Liver (tissue), 9 donors: ENCODE measurements around the gene APOA1. TPM values are rescaled to one million over a fixed set of nuclear protein-coding genes. Genes with fewer than 3 reads are reported as not detected.
A peak's percentile ranks its signal among the peaks of the same experiment; 100 is the strongest.

Experiments used
- DNase-seq: peaks from one replicate; pipeline ENCODE4 v3.0.0-alpha.2; 2017; ENCODE audit warnings: low spot score
- H3K27ac ChIP-seq, 2 donors: one replicate each; pipeline ENCODE4 v1.7.0; 2013; ENCODE audit warnings: inconsistent platforms in 2 of 2, low read length in 2 of 2, control low read depth in 1 of 2, low read depth in 1 of 2, mild to moderate bottlenecking in 1 of 2
- H3K27me3 ChIP-seq, 4 donors: one replicate each; pipeline versions ENCODE4 v1.6.1 to v1.7.0; 2013; ENCODE audit warnings: low read length in 3 of 4, inconsistent platforms in 1 of 4, mild to moderate bottlenecking in 1 of 4, moderate library complexity in 1 of 4; ENCODE audit not compliant: control insufficient read depth in 4 of 4, insufficient read depth in 4 of 4
- H3K36me3 ChIP-seq, 4 donors: one replicate each; pipeline versions ENCODE4 v1.6.1 to v1.7.0; 2013; ENCODE audit warnings: low read length in 3 of 4, mild to moderate bottlenecking in 3 of 4, low read depth in 1 of 4, moderate library complexity in 1 of 4; ENCODE audit not compliant: control insufficient read depth in 4 of 4, insufficient read depth in 3 of 4
- H3K4me1 ChIP-seq, 4 donors: one replicate each; pipeline versions ENCODE4 v1.6.1 to v1.7.0; 2013; ENCODE audit warnings: low read length in 3 of 4, mild to moderate bottlenecking in 3 of 4, moderate library complexity in 1 of 4; ENCODE audit not compliant: control insufficient read depth in 4 of 4, insufficient read depth in 4 of 4
- H3K4me3 ChIP-seq, 3 donors: one replicate each; pipeline versions ENCODE4 v1.6.1 to v1.7.0; 2013; ENCODE audit warnings: low read length in 3 of 3, control low read depth in 1 of 3, low read depth in 1 of 3, mild to moderate bottlenecking in 1 of 3
- H3K9ac ChIP-seq, 2 donors: one replicate each; pipeline ENCODE4 v1.7.0; 2013; ENCODE audit warnings: low read length in 2 of 2, mild to moderate bottlenecking in 2 of 2, moderate library complexity in 2 of 2, control low read depth in 1 of 2, low read depth in 1 of 2
- H3K9me3 ChIP-seq, 4 donors: one replicate each; pipeline versions ENCODE4 v1.6.1 to v1.7.0; 2013; ENCODE audit warnings: low read length in 3 of 4; ENCODE audit not compliant: control insufficient read depth in 4 of 4
- ATF3 ChIP-seq: IDR thresholded peaks from 2 replicates; pipeline ENCODE4 v1.6.1; 2016; ENCODE audit warnings: antibody characterized with exemption
- CTCF ChIP-seq: fragments of 150-350 bp; IDR thresholded peaks from 2 replicates; pipeline ENCODE4 v1.5.1; 2017; ENCODE audit warnings: improper control_type of control experiment, low read depth, low read length; ENCODE audit not compliant: missing input control
- EGR1 ChIP-seq, 2 donors: IDR thresholded peaks; 2 replicates each; pipeline ENCODE4 v1.6.1; 2016 to 2018; ENCODE audit warnings: antibody characterized with exemption in 2 of 2, low read depth in 2 of 2
- FOXA1 ChIP-seq: IDR thresholded peaks from 2 replicates; pipeline ENCODE4 v1.6.1; 2016; ENCODE audit warnings: antibody characterized with exemption
- FOXA2 ChIP-seq: IDR thresholded peaks from 2 replicates; pipeline ENCODE4 v1.6.1; 2016; ENCODE audit warnings: antibody characterized with exemption
- GABPA ChIP-seq, 2 donors: IDR thresholded peaks in 1 of 2; conservative IDR thresholded peaks in 1 of 2; 2 replicates each; pipeline ENCODE4 v1.6.1; 2016; ENCODE audit warnings: antibody characterized with exemption in 2 of 2, mild to moderate bottlenecking in 1 of 2, moderate library complexity in 1 of 2
- HNF4A ChIP-seq, 2 donors: conservative IDR thresholded peaks; 2 replicates each; pipeline ENCODE4 v1.6.1; 2016; ENCODE audit warnings: antibody characterized with exemption in 2 of 2, mild to moderate bottlenecking in 2 of 2
- HNF4G ChIP-seq: IDR thresholded peaks from 2 replicates; pipeline ENCODE4 v1.6.1; 2016; ENCODE audit warnings: antibody characterized with exemption
- JUND ChIP-seq, 2 donors: IDR thresholded peaks; 2 replicates each; pipeline ENCODE4 v1.6.1; 2016; ENCODE audit warnings: antibody characterized with exemption in 2 of 2
- MAX ChIP-seq: IDR thresholded peaks from 2 replicates; pipeline ENCODE4 v1.6.1; 2016; ENCODE audit warnings: antibody characterized with exemption
- NR2F2 ChIP-seq: IDR thresholded peaks from 2 replicates; pipeline ENCODE4 v1.6.1; 2016; ENCODE audit warnings: antibody characterized with exemption
- RAD21 ChIP-seq, 2 donors: IDR thresholded peaks; 2 replicates each; pipeline ENCODE4 v1.6.1; 2016; ENCODE audit warnings: antibody characterized with exemption in 2 of 2, mild to moderate bottlenecking in 2 of 2
- REST ChIP-seq: IDR thresholded peaks from 2 replicates; pipeline ENCODE4 v1.6.1; 2016; ENCODE audit warnings: antibody characterized with exemption, mild to moderate bottlenecking
- SP1 ChIP-seq: IDR thresholded peaks from 2 replicates; pipeline ENCODE4 v1.6.1; 2018; ENCODE audit warnings: antibody characterized with exemption, mild to moderate bottlenecking
- TAF1 ChIP-seq: conservative IDR thresholded peaks from 2 replicates; pipeline ENCODE4 v1.6.1; 2016; ENCODE audit warnings: antibody characterized with exemption, mild to moderate bottlenecking
- YY1 ChIP-seq: IDR thresholded peaks from 2 replicates; pipeline ENCODE4 v1.6.1; 2016; ENCODE audit warnings: antibody characterized with exemption, mild to moderate bottlenecking
- ZBTB33 ChIP-seq: IDR thresholded peaks from 2 replicates; pipeline ENCODE4 v1.6.1; 2016; ENCODE audit warnings: antibody characterized with exemption
- WGBS: extraction: QIAGEN DNeasy Blood & Tissue Kit; methylation state at CpG from one replicate; pipeline ENCODE4 v1.1.7; 2013; 5-methylcytosine and 5-hydroxymethylcytosine counted together
- polyA plus RNA-seq, 2 donors: library from polyadenylated mRNA; stranded (reverse) in 1 of 2; unstranded in 1 of 2; fragments of 200-250 nt in 1 of 2; fragments of >200 nt in 1 of 2; fragmentation: Nextera tagmentation in 1 of 2; extraction: Ambion mirVana in 1 of 2; gene quantifications; one replicate each; pipeline versions ENCODE4 v1.2.1 to v1.2.3, GENCODE V29; 2013 to 2015
- total RNA-seq, 2 donors: library from RNA; depleted of rRNA; stranded (reverse); fragments of >200 nt; gene quantifications; one replicate each; pipeline ENCODE4 v1.2.3, GENCODE V29; 2014
- donor health status: healthy.
- donor health status: healthy.
- donor health status: healthy.
- donor health status: healthy.
- donor health status: healthy.

The APOA1 gene
- total and polyA plus RNA-seq, 4 donors = 4,271 to 17,093 (median 8,590) TPM

GRCh38 chr11:116823031-116823843, 14.2 kb downstream of the APOA1 start, which contains the start of gene APOA4:
APOA4 (minus strand) TSS chr11:116823304; CDS start chr11:116823191, 113 bp downstream.
- H3K4me1 ChIP-seq = peaks cover 20 to 35% (median 28%) of the 10 kb centered on the region in 4 donors
- TF ChIP-seq FOXA2 (no peak), HNF4A (conservative IDR thresholded peaks at IDR 0.05) (peak; percentile 11 to 53)
- WGBS = 79% methylated on average over 16 of the region's 16 CpGs
- H3K36me3 ChIP-seq = no peaks in the 10 kb centered on the region
- no peaks in the 10 kb centered on the region for H3K27me3 ChIP-seq
- no peak within 1 kb of the TSS for H3K27ac ChIP-seq
- no peak within 1 kb of the TSS for H3K4me3 ChIP-seq
- no peaks in the 10 kb centered on the region for H3K9me3 ChIP-seq
- DNase-seq = no peak
- H3K9ac ChIP-seq = no peak within 1 kb of the TSS

GRCh38 chr11:116822575-116822974, 14.8 kb downstream of the APOA1 start:
- Histone ChIP-seq H3K4me3 (no peak overlapping the region), H3K27me3 (no peaks in the 10 kb centered on the region), H3K9me3 (no peaks in the 10 kb centered on the region), H3K4me1 (peaks cover 15 to 28% (median 23%) of the 10 kb centered on the region in 4 donors), H3K27ac (no peak overlapping the region), H3K36me3 (no peaks in the 10 kb centered on the region), H3K9ac (no peak overlapping the region)
- TF ChIP-seq GABPA (IDR thresholded peaks at IDR 0.05 in 1 of 2, conservative IDR thresholded peaks at IDR 0.05 in 1 of 2) (no peak), ZBTB33 (no peak), CTCF (no peak), MAX (no peak), ATF3 (no peak), YY1 (no peak), SP1 (no peak), HNF4A (conservative IDR thresholded peaks at IDR 0.05) (no peak), FOXA1 (no peak), TAF1 (no peak), JUND (IDR thresholded peaks at IDR 0.05) (no peak), FOXA2 (no peak), REST (no peak), RAD21 (IDR thresholded peaks at IDR 0.05) (no peak), EGR1 (IDR thresholded peaks at IDR 0.05; ENCODE audit: low read depth in 2 of 2) (no peak), NR2F2 (no peak), HNF4G (no peak)
- WGBS = 66% methylated on average over 5 of the region's 5 CpGs
- no peak for DNase-seq
